BE2C (cell line): Measurements from ENCODE around the gene EFCAB8.
"Not testable (repeated sequence)": the region's sequence is repeated elsewhere in the genome, so short reads cannot be mapped to it uniquely, and the experiment has no call there.

Source experiments
- DNase-seq: peaks from one replicate; pipeline ENCODE4 v3.0.0-alpha.2; 2020
- H3K27me3 ChIP-seq: fragments of 250-450 bp; sonication (Bioruptor Pico); 2 replicates; pipeline ENCODE4 v1.5.1; 2020; ENCODE audit warnings: mild to moderate bottlenecking
- H3K36me3 ChIP-seq: fragments of 250-450 bp; sonication (Bioruptor Pico); 2 replicates; pipeline ENCODE4 v1.5.1; 2020; ENCODE audit warnings: mild to moderate bottlenecking
- H3K4me1 ChIP-seq: fragments of 250-450 bp; sonication (Bioruptor Pico); 2 replicates; pipeline ENCODE4 v1.5.1; 2020
- H3K4me3 ChIP-seq: 2 replicates; pipeline ENCODE4 v1.5.1; 2011; ENCODE audit warnings: low read depth, low read length
- H3K9me3 ChIP-seq: fragments of 250-450 bp; sonication (Bioruptor Pico); 2 replicates; pipeline ENCODE4 v1.5.1; 2020
- TF ChIP-seq, protein P1 (sequence below): IDR thresholded peaks from 2 replicates; pipeline ENCODE4 v1.5.1; 2012; ENCODE audit warnings: mild to moderate bottlenecking, low read depth, low read length

The EFCAB8 gene

GRCh38 chr20:32962053-32962452 lies 103.3 kb downstream of the EFCAB8 start:
- H3K27me3 ChIP-seq: no peaks in the 10 kb centered on the region; the same call in 1 of the 2 replicates
- TF ChIP-seq, protein P1, sequence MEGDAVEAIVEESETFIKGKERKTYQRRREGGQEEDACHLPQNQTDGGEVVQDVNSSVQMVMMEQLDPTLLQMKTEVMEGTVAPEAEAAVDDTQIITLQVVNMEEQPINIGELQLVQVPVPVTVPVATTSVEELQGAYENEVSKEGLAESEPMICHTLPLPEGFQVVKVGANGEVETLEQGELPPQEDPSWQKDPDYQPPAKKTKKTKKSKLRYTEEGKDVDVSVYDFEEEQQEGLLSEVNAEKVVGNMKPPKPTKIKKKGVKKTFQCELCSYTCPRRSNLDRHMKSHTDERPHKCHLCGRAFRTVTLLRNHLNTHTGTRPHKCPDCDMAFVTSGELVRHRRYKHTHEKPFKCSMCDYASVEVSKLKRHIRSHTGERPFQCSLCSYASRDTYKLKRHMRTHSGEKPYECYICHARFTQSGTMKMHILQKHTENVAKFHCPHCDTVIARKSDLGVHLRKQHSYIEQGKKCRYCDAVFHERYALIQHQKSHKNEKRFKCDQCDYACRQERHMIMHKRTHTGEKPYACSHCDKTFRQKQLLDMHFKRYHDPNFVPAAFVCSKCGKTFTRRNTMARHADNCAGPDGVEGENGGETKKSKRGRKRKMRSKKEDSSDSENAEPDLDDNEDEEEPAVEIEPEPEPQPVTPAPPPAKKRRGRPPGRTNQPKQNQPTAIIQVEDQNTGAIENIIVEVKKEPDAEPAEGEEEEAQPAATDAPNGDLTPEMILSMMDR: no peak
- no peak for DNase-seq

DNA sequence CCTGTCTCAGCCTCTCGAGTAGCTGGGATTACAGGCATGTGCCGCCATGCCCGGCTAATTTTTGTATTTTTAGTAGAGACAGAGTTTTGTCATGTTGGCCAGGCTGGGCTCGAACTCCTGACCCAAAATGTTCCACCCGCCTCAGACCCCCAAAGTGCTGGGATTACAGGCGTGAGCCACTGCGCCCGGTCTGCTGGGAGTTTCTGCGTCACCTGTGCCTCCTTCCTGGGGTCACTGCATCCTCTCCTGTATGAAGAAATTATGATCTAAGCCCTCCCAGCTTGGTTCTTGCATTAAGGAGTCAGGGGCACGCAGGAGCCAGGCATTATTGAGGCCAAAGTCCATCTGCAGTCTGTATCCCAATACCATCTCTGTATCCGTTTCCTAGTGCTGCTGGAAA lies 103.9 kb downstream of the EFCAB8 start:
- not testable (repeated sequence) for H3K27me3 ChIP-seq, H3K36me3 ChIP-seq

More at GRCh38 chr20:32962053-32962452, 103.3 kb downstream of the EFCAB8 start:
- no peaks in the 10 kb centered on the region for H3K36me3 ChIP-seq
- H3K9me3 ChIP-seq: no peaks in the 10 kb centered on the region
- no peak overlapping the region for H3K4me3 ChIP-seq
- no peaks in the 10 kb centered on the region for H3K4me1 ChIP-seq

DNA sequence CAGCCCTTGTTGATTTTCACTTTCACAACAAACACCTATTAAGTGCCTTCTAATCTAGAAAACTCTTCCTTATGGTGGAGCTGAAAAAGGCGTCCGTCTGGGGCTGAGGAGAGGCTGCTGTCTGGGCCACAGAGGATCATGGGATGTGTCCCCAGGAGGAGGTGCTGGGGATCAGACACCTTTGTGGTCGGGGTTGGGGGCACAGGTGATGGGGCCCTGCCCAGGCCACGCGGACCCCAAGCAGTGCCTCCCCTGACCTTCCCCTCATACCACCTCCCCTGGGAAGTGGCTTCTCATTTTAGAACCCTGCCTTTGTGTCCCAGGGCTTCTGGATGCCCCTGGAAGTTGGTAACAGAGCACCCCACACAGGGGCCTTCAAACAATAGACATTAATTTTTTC lies 104.5 kb downstream of the EFCAB8 start:
- no peaks in the 10 kb centered on the region for H3K4me1 ChIP-seq
- no peaks in the 10 kb centered on the region for H3K36me3 ChIP-seq
- no peaks in the 10 kb centered on the region; the same call in 1 of the 2 replicates for H3K27me3 ChIP-seq
- TF ChIP-seq, protein P1: no peak
- no peak for DNase-seq
- H3K4me3 ChIP-seq: no peak overlapping the region
- H3K9me3 ChIP-seq: no peaks in the 10 kb centered on the region

More for the DNA sequence above, 103.9 kb downstream of the EFCAB8 start:
- DNase-seq, H3K4me3 ChIP-seq, H3K9me3 ChIP-seq, H3K4me1 ChIP-seq: not testable (repeated sequence)

GRCh38 chr20:32964575-32964974 lies 105.9 kb downstream of the EFCAB8 start:
- H3K9me3 ChIP-seq: no peaks in the 10 kb centered on the region
- no peaks in the 10 kb centered on the region for H3K4me1 ChIP-seq
- no peaks in the 10 kb centered on the region for H3K36me3 ChIP-seq
- H3K27me3 ChIP-seq: no peaks in the 10 kb centered on the region; the same call in 1 of the 2 replicates
- TF ChIP-seq, protein P1: no peak
- no peak overlapping the region for H3K4me3 ChIP-seq
- DNase-seq: no peak

DNA sequence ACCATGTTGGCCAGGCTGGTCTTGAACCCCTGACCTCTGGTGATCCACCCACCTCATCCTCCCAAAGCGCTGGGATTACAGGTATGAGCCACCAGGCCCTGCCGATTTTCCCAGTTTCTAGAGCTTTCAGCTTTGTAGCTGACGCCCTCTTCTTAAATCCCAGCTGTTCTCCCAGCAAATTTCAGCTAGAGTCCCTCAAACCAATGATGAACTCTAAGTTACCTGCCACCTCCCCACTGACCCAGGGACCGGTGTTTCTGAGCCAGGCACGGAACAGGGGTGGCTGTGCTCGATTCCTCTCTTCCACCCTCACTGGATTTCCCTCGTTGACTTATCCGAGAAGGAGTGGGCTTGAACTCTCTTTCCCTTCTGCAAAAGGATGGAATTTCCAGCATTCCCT lies 106.4 kb downstream of the EFCAB8 start:
- Histone ChIP-seq H3K36me3 (no peaks in the 10 kb centered on the region), H3K4me3 (no peak overlapping the region), H3K9me3 (no peaks in the 10 kb centered on the region), H3K27me3 (no peaks in the 10 kb centered on the region; the same call in 1 of the 2 replicates), H3K4me1 (no peaks in the 10 kb centered on the region)
- no peak for DNase-seq
- TF ChIP-seq, protein P1: no peak

DNA sequence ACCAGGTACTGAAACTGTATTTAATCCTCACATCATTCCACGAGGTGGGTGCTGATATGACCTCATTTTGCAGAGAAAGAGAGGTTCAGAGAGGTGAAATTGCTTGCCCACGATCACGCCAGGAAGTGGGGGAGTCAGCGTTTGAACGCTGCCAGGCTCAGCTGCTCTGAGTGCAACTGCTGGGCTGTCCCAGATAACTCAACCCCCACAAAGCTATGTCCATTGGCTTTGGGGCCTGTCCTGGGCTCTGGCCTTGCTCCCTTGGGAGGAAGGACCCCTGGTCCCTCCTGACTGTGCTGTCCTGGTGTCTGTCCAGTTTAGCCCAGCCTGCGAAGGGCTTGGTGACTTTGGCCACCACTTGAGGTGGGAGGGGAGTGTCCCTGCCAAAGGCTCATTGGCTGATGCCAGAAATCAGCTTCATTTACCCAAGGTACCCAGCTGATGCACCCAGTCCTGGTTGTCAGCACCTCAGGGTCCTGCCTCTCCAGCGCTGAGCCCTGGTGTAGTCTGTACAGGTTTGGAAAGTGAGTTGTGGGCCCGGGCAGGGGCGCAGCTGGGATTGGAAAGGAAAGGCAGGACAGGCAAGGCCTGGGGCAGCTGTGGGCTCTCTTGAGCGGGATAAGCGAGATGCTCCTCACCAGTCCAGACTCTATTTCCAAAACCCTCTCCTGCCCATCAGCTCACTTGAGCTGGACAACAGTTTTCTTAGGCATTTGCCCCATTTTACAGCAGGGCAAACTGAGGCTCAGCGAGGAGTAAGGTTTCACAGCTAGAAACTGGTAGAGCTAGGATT lies 107.1 kb downstream of the EFCAB8 start:
- DNase-seq: no peak
- no peaks in the 10 kb centered on the region; the same call in 1 of the 2 replicates for H3K27me3 ChIP-seq
- TF ChIP-seq, protein P1: no peak

More for the DNA sequence above, 107.1 kb downstream of the EFCAB8 start:
- Histone ChIP-seq H3K9me3 (no peaks in the 10 kb centered on the region), H3K36me3 (no peaks in the 10 kb centered on the region), H3K4me1 (no peaks in the 10 kb centered on the region), H3K4me3 (no peak overlapping the region)
